ENCODE measurements around the gene PARP12.

Gene PARP12

DNA sequence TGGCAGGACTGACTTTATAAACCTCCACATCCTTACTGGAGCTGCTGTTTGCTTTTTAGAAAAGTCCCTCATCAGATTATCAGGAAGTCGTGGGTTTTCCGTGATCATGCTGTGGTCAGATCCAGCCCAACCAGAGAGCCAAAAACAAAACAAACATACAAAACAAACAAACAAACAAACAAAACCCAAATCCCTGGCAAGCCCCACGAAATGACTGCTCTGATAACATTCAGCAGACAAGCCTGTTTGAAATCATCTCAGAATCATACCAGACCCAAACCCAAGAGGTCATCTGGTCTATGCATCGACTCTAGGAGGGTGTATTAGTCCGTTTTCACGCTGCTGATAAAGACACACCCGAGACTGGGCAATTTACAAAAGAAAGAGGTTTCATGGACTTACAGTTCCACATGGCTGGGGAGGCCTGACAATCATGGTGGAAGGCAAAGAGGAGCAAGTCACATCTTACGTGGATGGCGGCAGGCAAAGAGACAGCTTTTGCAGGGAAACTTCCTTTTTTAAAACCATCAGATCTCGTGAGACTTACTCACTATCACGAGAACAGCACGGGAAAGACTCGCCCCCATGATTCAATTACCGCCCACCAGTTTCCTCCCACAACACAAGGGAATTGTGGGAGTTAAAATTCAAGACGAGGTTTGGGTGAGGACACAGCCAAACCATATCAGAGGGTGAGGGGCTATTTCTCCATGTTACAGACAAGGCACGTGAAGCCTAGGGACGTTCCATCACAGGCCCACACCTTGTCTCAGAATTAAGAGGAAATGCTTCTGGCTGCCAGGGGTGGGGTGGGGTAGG is 85.7 kb downstream of the PARP12 start:
- no peak overlapping the region for H3K4me3 ChIP-seq (ENCODE audit: low read depth, low read length)
- TF ChIP-seq, protein P1, sequence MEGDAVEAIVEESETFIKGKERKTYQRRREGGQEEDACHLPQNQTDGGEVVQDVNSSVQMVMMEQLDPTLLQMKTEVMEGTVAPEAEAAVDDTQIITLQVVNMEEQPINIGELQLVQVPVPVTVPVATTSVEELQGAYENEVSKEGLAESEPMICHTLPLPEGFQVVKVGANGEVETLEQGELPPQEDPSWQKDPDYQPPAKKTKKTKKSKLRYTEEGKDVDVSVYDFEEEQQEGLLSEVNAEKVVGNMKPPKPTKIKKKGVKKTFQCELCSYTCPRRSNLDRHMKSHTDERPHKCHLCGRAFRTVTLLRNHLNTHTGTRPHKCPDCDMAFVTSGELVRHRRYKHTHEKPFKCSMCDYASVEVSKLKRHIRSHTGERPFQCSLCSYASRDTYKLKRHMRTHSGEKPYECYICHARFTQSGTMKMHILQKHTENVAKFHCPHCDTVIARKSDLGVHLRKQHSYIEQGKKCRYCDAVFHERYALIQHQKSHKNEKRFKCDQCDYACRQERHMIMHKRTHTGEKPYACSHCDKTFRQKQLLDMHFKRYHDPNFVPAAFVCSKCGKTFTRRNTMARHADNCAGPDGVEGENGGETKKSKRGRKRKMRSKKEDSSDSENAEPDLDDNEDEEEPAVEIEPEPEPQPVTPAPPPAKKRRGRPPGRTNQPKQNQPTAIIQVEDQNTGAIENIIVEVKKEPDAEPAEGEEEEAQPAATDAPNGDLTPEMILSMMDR (conservative IDR thresholded peaks at IDR 0.05; ENCODE audit: low read depth, low read length): no peak
- DNase-seq (ENCODE audit: low read depth): no peak

DNA sequence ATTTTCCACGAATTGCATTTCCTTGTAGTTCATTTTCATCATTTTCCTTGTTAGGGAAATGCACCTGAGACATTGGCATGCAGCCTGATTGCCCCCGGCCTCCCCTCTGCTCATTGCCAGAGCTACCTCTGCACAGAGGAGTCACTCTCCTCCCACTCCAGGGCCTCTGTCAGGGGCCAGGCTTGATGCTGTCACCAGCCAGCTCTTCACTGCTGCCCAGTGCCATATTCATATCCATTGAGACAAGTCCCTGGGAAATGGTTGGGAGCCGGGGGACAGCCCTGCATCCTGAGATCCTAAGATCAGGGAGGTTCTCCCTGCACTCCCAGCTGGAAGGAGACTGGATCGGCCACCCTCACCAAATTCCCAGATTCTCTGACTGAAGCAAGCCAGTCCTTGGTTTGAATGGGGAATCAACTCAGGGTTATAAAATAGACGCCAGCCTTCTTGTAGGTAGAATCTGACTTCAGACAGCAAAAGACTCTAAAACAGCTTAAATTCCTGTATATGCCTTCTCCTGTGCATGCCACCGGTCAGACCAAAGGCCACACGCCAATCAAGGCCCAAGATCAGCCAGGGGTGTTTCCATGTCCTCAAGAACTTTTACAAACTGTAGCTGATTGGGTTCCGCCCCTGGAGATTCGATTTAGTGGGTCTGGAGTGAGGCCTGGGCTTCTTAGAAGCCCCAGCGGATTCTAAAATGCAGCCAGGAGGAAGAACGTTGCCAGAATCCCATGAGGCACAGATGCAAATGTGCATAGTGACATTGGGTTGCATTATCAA is 86.5 kb downstream of the PARP12 start:
- no peak overlapping the region for H3K4me3 ChIP-seq (ENCODE audit: low read depth, low read length)
- no peak for DNase-seq (ENCODE audit: low read depth)
- TF ChIP-seq, protein P1 (conservative IDR thresholded peaks at IDR 0.05; ENCODE audit: low read depth, low read length): no peak

GRCh38 chr7:139974179-139974811 is 88.5 kb downstream of the PARP12 start:
- no peak overlapping the region for H3K4me3 ChIP-seq (ENCODE audit: low read depth, low read length)
- no peak for DNase-seq (ENCODE audit: low read depth)
- TF ChIP-seq, protein P1 (conservative IDR thresholded peaks at IDR 0.05; ENCODE audit: low read depth, low read length): no peak

Measured in choroid plexus epithelial cell (primary cell).